ENCODE data around the gene HLTF. TPM values are rescaled to one million over a fixed set of nuclear protein-coding genes. Genes with fewer than 3 reads are reported as not detected.
A peak's percentile ranks its signal among the peaks of the same experiment; 100 is the strongest.

HLTF gene
- total RNA-seq, 6 experiments from 2014 or later: 31.0 to 36.6 (median 34.5) TPM

DNA sequence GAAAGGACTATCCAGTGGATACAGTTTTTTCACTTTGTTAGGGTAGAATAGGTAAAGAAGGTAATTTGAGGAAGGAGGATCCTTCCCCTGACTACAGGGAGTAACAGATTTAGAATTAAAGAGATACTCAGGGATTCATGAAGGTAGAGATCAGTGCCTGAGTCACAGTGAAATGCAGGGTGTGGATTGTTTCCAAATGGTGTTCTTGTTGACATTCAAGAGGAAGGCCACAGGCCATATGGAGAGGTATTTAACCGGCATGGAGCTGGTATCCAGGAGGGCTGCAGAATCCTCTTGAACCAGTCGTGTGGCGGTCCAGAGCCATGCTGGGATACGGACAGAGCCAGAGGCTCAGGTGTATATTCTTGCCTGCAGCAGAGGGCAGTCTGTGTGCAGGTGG lies 66.8 kb downstream of the HLTF start:
- TF ChIP-seq, protein P1, sequence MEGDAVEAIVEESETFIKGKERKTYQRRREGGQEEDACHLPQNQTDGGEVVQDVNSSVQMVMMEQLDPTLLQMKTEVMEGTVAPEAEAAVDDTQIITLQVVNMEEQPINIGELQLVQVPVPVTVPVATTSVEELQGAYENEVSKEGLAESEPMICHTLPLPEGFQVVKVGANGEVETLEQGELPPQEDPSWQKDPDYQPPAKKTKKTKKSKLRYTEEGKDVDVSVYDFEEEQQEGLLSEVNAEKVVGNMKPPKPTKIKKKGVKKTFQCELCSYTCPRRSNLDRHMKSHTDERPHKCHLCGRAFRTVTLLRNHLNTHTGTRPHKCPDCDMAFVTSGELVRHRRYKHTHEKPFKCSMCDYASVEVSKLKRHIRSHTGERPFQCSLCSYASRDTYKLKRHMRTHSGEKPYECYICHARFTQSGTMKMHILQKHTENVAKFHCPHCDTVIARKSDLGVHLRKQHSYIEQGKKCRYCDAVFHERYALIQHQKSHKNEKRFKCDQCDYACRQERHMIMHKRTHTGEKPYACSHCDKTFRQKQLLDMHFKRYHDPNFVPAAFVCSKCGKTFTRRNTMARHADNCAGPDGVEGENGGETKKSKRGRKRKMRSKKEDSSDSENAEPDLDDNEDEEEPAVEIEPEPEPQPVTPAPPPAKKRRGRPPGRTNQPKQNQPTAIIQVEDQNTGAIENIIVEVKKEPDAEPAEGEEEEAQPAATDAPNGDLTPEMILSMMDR (IDR thresholded peaks at IDR 0.05): no peak
- Mint-ChIP-seq H3K36me3 (ENCODE audit: low read depth) (peaks cover 42% of the 10 kb centered on the region), H3K4me3 (no peak overlapping the region), H3K4me1 (ENCODE audit: low read depth) (peaks cover 72% of the 10 kb centered on the region), H3K9me3 (peaks cover 2% of the 10 kb centered on the region), H3K27me3 (ENCODE audit: insufficient read depth) (no peaks in the 10 kb centered on the region; the same call in 1 of the 2 replicates), H3K27ac (peak overlapping the region; percentile 25)
- no peak for DNase-seq

GRCh38 chr3:149018247-149018646 lies 68.1 kb downstream of the HLTF start:
- TF ChIP-seq, protein P1 (IDR thresholded peaks at IDR 0.05): no peak
- Mint-ChIP-seq H3K4me1 (ENCODE audit: low read depth) (peaks cover 74% of the 10 kb centered on the region), H3K9me3 (no peaks in the 10 kb centered on the region), H3K36me3 (ENCODE audit: low read depth) (peaks cover 41% of the 10 kb centered on the region), H3K4me3 (peak overlapping the region; percentile 24), H3K27ac (peak overlapping the region; percentile 61), H3K27me3 (ENCODE audit: insufficient read depth) (peaks cover 4% of the 10 kb centered on the region)
- peak; percentile 27 for DNase-seq

- H3K4me1 Mint-ChIP-seq (ENCODE audit: low read depth): peaks cover 74% of the 10 kb centered on the region
- DNase-seq: peak; percentile 96
- TF ChIP-seq, protein P1 (IDR thresholded peaks at IDR 0.05): no peak
- peak overlapping the region; percentile 88 for H3K27ac Mint-ChIP-seq
- peaks cover 4% of the 10 kb centered on the region for H3K27me3 Mint-ChIP-seq (ENCODE audit: insufficient read depth)
- H3K36me3 Mint-ChIP-seq (ENCODE audit: low read depth): peaks cover 33% of the 10 kb centered on the region
- no peaks in the 10 kb centered on the region for H3K9me3 Mint-ChIP-seq
- peak overlapping the region; percentile 53 for H3K4me3 Mint-ChIP-seq
Observed at GRCh38 chr3:149016669-149017541, 69.4 kb downstream of the HLTF start.

DNA sequence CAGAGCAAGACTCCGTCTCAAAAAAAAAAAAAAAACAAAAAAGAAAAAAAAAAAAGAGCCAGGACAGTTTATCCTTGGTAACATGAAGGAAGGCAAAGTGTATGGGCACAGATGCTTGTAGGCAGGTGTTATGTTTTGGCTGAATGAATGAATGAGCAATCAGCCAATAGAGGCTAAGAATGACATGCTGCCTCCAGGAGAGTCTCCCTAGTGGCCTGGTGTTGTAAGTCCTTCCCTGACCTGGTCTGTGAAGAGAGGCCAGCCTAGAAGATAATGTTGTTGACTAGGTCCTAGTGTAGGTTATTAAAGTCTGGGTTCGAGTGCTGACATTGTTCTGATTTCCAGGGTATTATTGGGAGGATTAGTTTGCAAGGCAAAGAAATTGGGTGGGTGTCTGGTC lies 70.1 kb downstream of the HLTF start:
- no peak for DNase-seq
- Mint-ChIP-seq H3K27ac (peak overlapping the region; percentile 88), H3K9me3 (no peaks in the 10 kb centered on the region), H3K27me3 (ENCODE audit: insufficient read depth) (peaks cover 4% of the 10 kb centered on the region), H3K4me3 (peak overlapping the region; percentile 53), H3K4me1 (ENCODE audit: low read depth) (peaks cover 74% of the 10 kb centered on the region), H3K36me3 (ENCODE audit: low read depth) (peaks cover 35% of the 10 kb centered on the region)
- TF ChIP-seq, protein P1 (IDR thresholded peaks at IDR 0.05): 0 out of 2 replicates have a peak, but pooled peaks have one; percentile 31

- DNase-seq: peak; percentile 47
- TF ChIP-seq, protein P1 (IDR thresholded peaks at IDR 0.05): no peak
- Mint-ChIP-seq H3K9me3 (no peaks in the 10 kb centered on the region), H3K4me3 (peak overlapping the region; percentile 59), H3K27me3 (ENCODE audit: insufficient read depth) (peaks cover 4% of the 10 kb centered on the region), H3K36me3 (ENCODE audit: low read depth) (peaks cover 44% of the 10 kb centered on the region), H3K4me1 (ENCODE audit: low read depth) (peaks cover 73% of the 10 kb centered on the region), H3K27ac (peak overlapping the region; percentile 88)
Observed at GRCh38 chr3:149015393-149015792, 70.9 kb downstream of the HLTF start.

Measured in HFFc6 (cell line).